ENCODE measurements around the gene UBR3.

UBR3 gene

DNA sequence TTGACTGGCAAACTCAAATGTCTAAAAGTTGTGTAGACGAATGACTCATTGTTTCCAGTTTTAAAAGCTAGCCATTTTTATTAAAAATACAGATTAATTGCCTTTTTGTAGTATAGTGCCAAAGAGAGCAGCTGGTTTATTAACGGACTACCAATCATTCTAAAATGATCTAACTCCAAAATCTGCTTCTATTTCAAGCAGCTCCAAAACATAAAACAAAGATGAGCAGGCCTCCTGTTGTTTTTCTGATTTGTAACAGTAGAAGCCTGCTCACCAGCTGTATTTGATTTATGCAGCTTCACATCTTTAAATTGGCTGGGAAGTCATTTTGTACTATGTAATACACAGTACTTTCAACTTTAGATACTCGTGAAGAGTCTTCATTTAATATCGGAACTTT lies 171.8 kb downstream of the UBR3 start:
- in situ Hi-C loops (cut with MboI; ENCODE audit: low sequenced_read_pairs), result no loop called here

DNA sequence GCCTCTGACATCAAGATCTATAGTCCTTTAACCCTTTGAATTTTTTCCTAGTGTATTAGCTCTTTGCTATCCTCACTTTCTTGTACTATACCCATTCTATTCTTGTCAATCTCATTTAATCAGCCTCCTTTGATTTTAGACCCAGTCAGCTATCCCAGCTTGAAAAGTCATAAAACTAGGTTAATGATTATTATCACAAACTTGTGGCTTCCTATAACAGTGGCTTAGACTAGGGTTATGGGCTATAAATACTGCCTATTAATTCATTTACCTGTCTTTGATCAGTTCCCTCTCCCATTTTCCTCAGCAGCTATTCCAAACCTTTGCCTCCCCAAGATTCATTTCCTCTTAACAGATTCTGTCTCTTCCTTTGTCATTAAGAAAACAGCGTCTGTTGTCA lies 174.8 kb downstream of the UBR3 start:
- in situ Hi-C loops (cut with MboI; ENCODE audit: low sequenced_read_pairs), result no loop called here

DNA sequence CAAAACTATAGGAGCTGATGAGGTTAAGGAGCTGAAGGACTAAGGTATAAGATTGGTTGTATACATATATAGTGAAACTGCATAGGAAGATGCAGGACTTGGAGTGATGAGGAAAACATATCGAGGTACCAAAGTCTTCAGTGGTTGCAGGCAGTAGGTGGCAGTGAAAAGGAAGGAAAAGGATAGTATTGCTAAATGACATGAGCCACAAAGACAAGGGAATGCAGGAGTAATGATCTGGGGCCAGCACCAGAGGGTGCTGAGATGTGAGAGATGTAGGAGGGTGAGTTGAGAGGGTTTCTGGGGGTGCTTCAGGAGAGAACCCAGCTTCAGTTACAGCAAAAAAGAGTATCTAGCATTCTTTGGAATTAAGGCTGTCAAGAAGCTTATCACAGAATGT lies 178.4 kb downstream of the UBR3 start:
- in situ Hi-C loops (cut with MboI; ENCODE audit: low sequenced_read_pairs), result no loop called here

DNA sequence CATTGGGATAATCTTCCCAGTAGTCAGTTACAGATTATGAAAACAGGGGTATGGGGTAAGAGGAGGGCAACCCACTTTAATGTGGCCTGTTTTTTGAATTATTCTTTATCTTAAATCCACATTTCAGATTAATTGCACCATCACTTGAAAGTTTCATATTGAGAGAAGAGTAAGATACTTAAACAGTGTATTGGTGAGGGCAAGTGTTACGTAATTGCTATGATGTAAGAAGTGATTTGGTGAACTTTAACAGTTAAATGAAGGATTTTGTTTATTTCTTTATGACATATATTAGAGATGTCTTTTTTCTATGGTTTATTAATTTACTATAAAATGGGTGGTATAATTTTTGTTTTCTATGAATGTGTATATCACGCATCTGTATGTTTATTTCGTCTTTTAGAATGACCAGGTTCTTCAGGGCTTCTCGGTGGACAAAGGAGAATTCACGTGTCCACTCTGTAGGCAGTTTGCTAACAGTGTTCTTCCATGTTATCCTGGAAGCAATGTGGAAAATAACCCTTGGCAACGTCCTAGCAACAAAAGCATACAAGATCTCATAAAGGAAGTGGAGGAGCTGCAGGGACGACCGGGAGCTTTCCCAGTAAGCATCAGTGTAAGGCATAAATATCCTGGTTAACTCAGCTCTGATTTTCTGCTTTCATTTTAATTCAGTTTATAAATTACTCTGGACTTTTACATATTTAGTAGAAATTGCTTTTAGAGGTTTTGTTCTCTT lies 179.5 kb downstream of the UBR3 start:
- in situ Hi-C loops (cut with MboI; ENCODE audit: low sequenced_read_pairs), result no loop called here

DNA sequence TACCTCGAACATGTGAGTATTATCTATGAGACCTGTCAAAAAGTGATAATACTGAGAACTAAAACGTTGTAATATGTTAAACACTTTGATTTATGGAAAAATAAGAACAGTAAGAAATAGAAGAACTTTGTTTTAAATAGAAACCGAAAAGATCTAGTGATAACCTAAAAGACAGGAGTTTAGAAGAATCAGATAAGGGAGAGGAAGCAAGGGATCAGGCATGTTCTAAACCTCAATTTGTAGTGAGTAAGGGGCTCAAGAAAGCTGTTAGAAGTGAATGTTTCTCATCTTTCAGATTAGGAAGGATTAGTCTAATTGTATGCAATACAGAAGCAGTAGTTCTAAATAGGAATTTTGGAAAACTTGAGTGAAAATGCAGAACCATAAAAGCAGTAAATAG lies 182.0 kb downstream of the UBR3 start:
- in situ Hi-C loops (cut with MboI; ENCODE audit: low sequenced_read_pairs), result no loop called here

DNA sequence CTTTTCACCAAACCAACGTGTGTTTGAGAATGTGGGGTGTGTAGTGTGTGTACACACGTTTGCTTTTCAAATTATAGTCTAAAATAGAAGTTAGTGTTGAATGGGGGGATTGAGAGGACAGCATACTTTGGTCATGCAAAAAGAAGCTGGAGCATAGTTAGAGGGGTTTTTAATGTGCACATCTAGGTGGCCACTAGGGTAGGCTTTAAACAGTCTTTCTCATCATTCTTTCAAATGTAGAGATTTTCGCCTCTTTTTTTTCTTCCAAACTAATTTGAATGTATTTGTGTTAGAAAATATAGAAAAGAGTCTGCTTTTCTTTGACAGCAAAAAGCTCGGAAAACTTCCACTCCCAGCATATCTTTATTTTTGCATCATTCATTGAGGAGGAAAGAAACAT lies 185.5 kb downstream of the UBR3 start:
- in situ Hi-C loops (cut with MboI; ENCODE audit: low sequenced_read_pairs), result no loop called here

DNA sequence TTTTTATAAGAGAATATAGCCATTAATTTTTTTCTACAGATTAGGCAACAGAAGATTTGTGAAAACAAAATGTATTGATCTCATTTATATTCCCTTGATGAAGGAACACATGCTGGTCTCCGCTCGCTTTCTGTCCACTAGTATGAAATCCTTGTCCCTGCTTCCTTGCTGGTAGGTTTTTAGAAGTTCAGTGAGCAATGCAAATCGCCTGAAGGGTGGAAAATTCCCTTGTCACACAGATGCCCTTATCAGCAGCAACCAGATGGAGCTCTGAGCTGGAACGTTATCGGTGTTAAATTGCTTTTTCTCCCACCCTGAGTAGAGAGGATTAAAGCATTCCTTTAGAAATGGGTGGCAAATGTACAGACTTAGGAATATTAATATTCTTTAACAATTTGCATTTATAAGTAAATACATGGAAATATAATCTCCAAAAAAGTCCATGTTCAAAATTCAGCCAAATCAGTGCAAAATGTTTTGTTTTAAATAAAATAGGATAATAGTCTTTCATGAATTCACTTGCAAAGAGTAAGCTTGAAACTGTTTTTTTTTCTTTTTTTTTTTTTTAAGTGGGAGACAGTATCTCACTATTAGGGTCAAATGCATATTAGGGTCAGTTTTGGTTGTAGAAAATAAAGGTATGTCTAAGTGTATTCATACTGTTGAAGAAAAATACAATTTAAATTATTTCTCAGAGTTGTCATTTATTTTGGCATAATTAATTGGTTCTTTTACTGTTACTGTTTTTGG lies 186.7 kb downstream of the UBR3 start:
- in situ Hi-C loops (cut with MboI; ENCODE audit: low sequenced_read_pairs), result no loop called here

DNA sequence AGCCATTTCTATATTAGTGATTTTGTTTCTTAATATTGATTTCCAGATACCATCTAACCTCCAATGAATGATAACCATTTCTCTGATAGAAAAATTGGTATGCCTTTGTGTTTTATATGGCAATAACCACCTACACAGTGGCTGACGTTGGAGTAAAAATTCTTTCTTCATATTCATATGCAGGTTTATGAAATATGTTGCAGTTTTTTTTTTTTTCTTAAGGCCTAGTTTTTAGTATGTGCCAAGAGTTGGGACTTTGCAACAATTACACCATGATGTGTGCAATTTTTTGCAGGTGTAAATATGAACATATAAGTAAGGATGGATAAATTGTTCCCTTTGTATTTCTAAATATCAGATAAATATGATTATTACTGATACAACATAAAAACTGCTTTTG lies 187.5 kb downstream of the UBR3 start:
- in situ Hi-C loops (cut with MboI; ENCODE audit: low sequenced_read_pairs), result no loop called here

DNA sequence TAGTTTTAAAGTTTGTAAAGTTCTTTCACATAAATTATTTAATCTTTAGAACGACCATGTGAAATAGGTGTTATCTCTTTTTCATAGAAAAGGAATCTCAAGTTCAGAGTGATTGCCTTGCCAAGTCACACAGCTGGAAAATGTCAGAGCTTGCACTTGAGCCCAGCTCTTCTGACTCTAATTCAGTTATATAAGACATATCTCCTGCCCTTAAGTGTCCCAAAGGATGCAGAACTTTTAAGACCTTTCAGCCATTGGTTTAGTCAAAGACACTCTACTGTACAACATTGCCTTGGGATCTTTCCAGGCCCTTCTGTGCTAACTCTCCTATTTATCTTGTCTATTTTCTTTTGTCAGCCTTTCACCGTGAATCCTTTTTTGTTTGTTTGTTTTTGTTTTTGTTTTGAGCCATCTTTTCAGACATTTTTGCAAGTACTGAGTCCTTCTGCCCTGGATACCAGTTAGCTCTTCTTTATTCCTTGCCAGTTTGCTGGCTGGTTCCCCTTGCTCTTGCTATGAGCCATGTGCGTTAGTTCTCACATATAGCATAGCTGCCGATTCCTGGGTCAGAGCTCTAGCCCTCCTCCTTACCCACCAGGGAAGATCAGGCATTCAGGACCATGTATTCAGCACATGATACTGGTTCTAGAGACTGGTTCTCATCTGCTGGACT lies 190.7 kb downstream of the UBR3 start:
- in situ Hi-C loops (cut with MboI; ENCODE audit: low sequenced_read_pairs), result no loop called here

DNA sequence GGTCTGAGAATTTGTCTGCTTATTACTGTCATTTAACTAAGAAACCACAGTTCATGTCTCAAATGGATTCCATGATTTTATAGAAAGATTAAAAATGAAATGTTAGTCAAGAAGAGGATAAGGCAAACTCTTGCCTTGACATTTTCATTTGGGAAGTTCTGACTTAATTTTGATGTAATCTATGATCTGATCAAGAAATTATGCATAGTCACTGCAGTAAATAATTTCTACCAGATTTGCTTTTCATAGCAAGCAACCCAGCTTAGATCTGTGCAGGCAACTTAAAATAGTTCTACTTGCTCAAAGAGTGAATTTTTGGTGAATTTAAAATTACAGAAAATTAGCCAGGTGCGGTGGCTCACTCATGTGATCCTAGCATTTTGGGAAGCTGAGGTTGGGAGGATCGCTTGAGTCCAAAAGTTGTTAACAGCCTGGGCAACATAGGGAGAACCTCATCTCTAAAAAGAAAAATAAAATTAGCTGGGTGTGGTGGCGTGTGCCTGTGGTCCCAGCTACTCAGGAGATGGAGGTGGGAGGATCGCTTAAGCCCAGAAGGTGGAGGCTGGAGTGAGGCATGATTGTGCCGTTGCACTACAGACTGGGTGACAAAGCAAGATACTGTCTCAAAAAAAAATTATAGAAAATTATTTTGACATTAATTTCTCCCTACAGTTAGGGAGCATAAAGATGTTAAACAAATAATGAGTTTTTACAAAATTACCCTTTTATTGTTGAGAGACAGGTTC lies 192.0 kb downstream of the UBR3 start:
- in situ Hi-C loops (cut with MboI; ENCODE audit: low sequenced_read_pairs), result no loop called here

DNA sequence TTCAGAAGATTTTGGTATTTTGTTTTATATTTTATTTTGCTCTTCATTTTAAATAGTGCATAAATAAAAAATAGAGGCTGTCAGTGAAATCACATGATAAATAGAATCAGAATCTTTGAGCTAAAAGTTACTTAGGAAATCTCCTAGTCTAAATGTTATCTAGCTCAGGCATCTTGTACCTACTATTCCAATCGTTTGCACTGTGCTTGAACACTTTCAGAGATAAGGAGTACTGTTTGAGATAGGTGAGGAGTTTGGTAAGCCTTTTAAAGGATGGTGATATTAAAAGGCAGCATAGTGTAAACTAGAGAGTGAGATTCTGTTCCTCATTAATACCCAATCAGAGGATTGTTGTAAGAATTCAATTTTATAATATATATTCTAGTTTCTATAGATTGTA lies 193.5 kb downstream of the UBR3 start:
- in situ Hi-C loops (cut with MboI; ENCODE audit: low sequenced_read_pairs), result no loop called here

DNA sequence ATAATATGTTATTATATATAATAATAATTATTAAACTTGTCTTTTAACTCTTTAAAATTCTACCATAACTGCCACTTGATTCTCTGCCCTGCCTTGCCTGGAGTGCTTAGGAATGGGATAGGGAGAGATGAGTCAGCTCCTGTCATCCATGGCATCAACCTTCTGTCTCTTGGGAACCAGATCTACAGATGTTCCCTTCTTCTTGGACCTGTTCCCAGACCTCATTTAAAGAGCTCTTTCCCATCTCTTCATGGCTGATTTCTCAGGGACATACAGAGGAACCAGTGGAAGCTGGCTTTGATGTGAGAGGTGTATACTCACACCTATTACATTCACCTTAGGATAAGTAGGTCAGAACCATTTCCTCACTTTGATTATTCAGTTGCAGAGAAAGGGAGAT lies 195.4 kb downstream of the UBR3 start:
- in situ Hi-C loops (cut with MboI; ENCODE audit: low sequenced_read_pairs), result no loop called here

DNA sequence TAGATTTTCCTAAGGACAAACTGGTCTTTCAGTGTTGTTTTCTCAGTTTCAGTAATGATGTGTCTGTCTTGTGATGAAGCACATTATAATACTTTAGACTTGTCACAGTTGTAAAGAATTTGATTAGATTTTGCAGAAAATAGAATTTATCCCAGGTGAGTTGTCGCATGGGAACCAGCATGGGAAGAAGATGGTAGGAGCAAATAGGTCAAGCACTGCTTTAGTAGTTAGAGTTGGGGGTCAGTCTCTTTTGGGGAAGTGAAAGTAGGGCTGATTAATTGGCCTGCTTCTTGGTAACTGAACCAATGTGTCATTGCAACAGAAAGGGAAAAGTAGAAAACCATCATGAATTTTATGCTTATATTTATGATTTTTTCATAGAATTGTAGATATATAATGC lies 197.5 kb downstream of the UBR3 start:
- in situ Hi-C loops (cut with MboI; ENCODE audit: low sequenced_read_pairs), result no loop called here

DNA sequence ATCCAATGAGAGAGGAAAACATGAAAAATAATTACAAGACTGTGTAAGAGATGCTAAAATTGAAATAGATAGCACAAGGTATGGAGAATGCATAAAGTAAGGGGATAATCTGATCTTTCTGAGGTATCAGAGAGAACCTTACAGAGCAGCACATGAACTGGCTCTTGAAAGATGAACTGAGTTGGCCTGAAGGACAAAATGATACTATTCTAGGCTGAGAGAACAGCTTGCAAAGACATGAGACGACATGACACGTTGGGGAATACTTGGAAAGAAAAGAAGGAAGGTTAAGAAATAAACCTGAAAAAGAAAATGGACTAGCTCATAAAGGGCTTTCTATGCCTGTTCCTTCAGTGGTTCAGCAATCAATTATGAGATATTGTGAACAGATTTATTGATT lies 198.0 kb downstream of the UBR3 start:
- in situ Hi-C loops (cut with MboI; ENCODE audit: low sequenced_read_pairs), result no loop called here

DNA sequence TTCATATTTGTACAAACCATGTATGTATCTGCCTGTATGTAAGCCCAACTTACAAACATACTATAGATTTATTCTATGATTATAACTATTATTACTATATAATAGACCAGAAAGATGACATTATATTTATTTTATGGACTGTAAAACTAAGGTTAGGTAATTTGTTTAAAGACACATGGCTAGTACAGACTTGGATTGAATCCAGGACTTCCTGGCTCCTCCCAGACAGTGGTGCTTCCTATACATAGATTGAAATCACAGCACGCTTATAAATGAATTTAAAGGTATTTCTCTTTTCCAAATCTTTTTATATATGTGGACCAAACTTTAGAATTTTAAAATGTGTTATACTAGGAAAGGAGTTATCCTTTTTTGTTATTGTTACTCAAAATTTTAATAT lies 199.1 kb downstream of the UBR3 start:
- in situ Hi-C loops (cut with MboI; ENCODE audit: low sequenced_read_pairs), result no loop called here

DNA sequence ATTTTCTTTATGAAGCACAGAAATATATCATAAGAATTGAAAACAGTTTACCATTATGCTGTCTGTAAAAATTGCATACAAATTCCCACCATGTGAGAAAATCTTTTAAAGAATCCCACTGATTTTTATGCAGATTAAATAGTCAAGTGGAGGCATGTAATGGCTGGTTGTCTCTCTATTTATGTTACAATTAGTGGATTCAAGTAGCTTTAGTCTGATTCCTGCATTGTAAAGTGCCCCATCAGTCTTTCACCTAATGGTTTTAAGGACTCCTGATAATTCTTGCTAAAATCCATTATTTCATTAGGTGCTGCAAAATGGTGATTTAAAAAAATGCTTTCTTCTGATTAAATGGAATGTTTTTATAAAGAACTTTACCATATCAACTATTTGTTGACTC lies 202.3 kb downstream of the UBR3 start:
- in situ Hi-C loops (cut with MboI; ENCODE audit: low sequenced_read_pairs), result no loop called here

DNA sequence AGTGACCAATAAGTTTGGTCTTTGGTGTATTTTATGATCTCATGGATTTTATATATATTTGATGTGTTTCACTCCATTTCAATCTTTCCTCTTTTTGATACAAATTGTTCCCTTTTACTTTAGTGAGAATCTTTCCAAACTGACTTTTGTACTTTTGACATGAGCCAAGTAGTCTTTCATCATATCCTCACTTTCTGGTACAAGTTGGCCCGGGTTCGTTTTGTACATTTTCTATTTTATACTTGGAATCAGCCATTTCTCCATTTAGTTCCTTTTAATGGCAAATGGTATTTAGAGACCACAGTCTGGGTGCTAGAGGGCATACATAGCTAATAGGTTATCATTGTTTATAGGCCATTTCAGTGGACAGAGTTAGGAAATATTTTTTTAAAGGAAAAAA lies 202.8 kb downstream of the UBR3 start:
- in situ Hi-C loops (cut with MboI; ENCODE audit: low sequenced_read_pairs), result no loop called here

DNA sequence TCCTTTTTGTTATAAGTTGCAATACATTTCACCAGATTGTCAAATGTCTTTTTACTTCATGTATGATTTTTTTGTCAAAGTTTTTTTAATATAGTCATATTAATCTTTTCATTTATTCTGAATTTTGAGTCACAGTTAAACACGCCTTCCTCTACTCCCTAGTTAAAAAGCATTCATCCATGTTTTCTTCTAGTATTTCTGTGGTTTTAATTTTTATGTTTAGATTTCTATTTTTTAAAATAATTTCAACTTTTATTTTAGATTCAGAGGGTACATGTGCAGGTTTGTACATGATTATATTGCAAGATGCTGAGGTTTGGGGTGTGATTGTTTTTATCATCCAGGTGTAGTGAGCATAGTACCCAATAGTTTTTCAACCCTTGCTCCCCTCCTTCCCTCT lies 204.0 kb downstream of the UBR3 start:
- in situ Hi-C loops (cut with MboI; ENCODE audit: low sequenced_read_pairs), result no loop called here

DNA sequence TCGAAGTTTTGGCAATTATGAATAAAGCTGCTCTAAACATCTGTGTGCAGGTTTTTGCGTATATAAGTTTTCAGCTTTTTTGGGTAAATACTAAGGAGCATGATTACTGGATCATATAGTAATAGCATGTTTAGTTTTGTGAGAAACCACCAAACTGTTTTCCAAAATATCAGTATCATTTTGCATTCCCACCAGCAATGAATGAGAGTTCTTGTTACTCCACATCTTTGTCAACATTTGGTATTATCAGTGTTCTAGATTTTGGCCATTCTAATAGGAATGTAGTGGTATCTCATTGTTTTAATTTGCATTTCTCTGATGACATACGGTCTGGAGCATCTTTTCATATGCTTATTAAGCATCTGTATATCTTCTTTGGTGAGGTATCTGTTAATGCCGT lies 207.3 kb downstream of the UBR3 start:
- in situ Hi-C loops (cut with MboI; ENCODE audit: low sequenced_read_pairs), result no loop called here

DNA sequence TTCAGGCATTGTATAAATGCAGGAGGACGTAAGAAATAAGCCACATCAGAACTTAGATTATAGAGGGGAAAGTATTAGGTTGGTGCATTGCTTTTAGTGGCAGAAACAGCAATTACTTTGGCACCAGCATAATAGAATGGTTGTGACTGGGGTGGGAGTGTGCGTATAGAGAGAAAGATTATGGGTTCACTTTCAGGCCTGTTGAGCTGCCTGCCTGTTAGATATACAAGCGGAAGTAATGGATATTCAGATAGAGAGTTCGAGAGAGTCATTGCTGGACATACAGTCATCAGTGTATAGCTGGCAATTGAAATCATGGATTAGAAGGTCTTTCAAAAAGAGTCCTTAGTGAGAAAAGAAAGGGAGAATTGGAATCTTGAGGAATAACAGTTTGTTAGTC lies 211.5 kb downstream of the UBR3 start:
- in situ Hi-C loops (cut with MboI; ENCODE audit: low sequenced_read_pairs), result no loop called here

DNA sequence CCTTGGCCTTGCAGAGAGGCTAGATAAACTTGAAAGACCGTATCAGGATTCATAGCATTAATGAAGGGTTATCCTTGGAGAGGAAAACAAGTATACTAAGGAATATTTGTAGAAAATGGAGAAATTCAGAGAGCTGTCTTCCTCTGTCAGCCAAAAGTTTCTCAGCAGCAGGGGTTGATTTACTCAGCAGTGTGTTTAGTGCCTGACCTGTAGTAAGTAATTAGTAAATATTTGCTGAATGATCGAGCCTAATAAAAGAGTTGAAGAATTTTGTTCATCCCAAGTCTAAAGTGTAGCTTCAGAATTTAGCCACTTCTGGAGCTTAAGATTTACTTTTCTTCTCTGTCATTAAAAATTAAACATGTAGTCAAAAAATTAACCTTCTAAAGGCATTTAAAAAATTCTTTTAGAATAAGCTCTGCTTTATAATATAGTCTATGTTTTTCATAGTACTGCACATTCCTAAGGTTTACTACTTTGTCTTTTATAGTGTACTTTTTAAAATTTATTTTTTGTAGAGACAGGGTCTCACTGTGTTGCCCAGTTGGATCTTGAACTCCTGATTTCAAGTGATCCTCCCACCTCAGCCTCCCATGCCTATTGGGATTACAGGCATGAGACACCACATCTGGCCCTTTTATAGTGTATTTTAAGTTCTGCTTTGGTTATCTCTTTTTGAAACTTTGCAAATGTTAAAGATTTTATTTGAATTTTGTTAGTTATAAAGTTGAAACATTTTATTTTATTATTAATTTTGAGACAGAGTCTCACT lies 212.3 kb downstream of the UBR3 start:
- in situ Hi-C loops (cut with MboI; ENCODE audit: low sequenced_read_pairs), result no loop called here

Measured in HL-60/S4 treated with phorbol 12-myristate 13-acetate at 8.2 ng/mL for 4 days and 3 days (cell line).